HL-60 (cell line): ENCODE results near the gene KIF26B.

Source experiments
- DNase-seq, 2 experiments: peaks; one replicate each; pipeline ENCODE4 v3.0.0-alpha.2; 2010 to 2020; ENCODE audit warnings: low read depth in 1 of 2, low spot score in 1 of 2
- H3K27ac ChIP-seq: fragments of 250-450 bp; sonication (Bioruptor Pico); replicated peaks from 2 replicates; pipeline ENCODE4 v1.5.1; 2020; ENCODE audit warnings: mild to moderate bottlenecking, moderate library complexity
- H3K27me3 ChIP-seq: fragments of 250-450 bp; sonication (Bioruptor Pico); 2 replicates; pipeline ENCODE4 v1.5.1; 2021; ENCODE audit warnings: mild to moderate bottlenecking, moderate library complexity; ENCODE audit not compliant: insufficient read depth, poor library complexity, severe bottlenecking
- H3K4me3 ChIP-seq: replicated peaks from 2 replicates; pipeline ENCODE4 v1.5.1; 2011; ENCODE audit warnings: mild to moderate bottlenecking, control low read depth, low read length; ENCODE audit not compliant: insufficient read depth
- GABPA ChIP-seq: IDR thresholded peaks from 2 replicates; pipeline ENCODE4 v1.6.1; 2012; ENCODE audit warnings: low read depth
- POLR2AphosphoS5 ChIP-seq: IDR thresholded peaks from 2 replicates; pipeline ENCODE4 v1.6.1; 2012; ENCODE audit warnings: low read depth
- REST ChIP-seq: IDR thresholded peaks from 2 replicates; pipeline ENCODE4 v1.6.1; 2012; ENCODE audit warnings: low read depth; ENCODE audit not compliant: insufficient replicate concordance
- SPI1 ChIP-seq: IDR thresholded peaks from 2 replicates; pipeline ENCODE4 v1.6.1; 2012; ENCODE audit warnings: low read depth, mild to moderate bottlenecking, borderline replicate concordance

The KIF26B gene

GRCh38 chr1:245754463-245754961, 599.7 kb downstream of the KIF26B start:
- Histone ChIP-seq H3K27me3 (no peaks in the 10 kb centered on the region), H3K4me3 (no peak overlapping the region), H3K27ac (no peak overlapping the region)
- peak in 1 of 2 experiments; percentile 33 for DNase-seq
- TF ChIP-seq POLR2AphosphoS5 = no peak
- TF ChIP-seq REST = no peak
- no peak for TF ChIP-seq GABPA
- TF ChIP-seq SPI1 = peak; percentile 25; the same call in 1 of the 2 replicates
